CD4-positive, alpha-beta T cell treated with Interleukin-17A for 4 hours (primary cell): ENCODE measurements around the gene TOMM5.

Experiments
- DNase-seq: peaks from one replicate; pipeline ENCODE4 v3.0.0-alpha.2; 2020; ENCODE audit warnings: mixed read lengths

The TOMM5 gene

DNA sequence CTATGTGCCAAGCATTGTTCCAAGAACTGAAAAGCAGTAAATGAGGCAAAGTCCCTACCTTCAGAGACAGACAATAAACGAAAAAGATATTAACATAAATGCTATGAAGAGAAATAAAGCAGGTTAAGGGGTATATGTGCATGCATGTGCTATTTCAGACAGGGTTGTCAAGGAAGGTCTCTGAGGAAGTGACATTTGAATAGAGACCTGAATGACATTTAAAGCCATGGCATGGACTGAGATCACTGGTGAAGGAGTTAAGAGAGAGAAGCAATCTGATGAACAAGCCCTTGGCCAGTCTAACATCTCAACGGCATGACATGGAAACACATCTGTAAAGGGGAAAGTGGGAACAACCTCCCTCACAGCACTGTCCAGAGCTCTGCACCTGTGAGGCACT, 30.7 kb downstream of the TOMM5 start:
- DNase-seq = no peak

DNA sequence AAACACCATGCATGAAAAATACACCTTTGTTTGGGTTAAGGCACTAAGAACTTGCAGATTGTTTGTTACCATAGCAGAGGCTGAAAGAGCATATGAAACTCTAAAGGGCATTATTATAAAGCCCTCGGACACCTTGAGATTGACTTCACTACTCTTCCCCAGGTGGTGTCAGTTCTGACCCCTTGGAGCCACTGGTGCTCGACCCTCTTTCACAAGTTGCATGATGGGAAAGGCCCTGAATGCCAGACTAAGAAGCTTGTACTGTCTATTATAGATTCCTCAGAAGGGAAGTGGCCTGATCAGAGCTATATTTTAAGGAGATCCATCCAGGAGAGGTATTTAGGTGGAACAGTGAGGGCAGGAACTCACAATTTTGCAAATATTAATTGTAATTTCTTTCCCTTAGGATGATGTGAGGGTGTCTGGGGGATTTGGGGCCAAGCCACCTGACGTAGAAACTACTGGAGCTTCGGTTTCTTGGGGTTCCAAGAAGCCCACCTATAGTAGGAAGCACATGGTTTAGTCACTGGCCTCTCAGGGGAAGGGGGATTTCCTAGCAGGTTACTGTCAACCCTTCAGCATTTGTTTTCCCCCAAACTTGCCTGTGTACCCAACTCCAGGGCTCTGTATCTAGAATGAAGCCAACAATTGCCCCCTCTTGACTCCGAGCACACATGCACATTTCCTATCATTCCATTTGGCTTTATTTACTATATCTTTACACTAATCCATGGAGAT, 32.4 kb downstream of the TOMM5 start:
- DNase-seq = no peak

DNA sequence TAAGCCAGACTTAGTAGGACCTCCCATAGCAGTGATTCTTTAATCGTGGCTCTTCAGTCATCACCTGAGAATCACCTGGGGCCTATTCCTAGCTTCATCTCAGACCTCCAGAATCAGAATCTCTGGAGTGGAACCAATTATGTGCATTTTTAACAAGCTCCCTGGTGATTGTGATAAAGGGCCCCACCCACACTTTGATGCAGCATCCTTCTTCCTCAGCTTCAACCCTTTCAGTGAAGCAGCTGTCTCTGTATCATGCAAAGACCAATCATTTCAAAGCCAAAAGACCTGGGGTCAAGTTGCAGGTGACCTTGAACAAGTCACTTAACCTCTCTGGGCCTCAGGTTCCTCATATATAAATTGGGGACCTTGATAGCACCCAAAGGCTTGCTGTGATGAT, 33.3 kb downstream of the TOMM5 start:
- DNase-seq = no peak

DNA sequence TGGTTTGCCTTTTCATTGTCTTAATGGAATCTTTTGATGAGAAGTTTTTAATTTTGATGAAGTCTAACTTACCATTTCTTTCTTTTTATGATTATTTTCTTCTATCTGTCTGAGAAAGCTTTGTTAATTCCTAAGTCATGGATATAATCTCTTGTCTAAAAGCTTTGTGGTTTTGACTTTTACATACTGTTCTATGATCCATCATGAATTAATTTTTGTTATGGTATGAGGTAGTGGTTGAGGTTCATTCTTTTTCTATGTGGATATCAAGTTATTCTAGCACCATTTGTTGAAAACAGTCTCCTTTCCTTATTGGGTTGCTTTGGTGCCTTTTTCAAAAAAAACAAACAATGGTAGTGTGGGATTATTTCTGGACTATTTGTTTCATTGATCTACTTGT, 36.6 kb downstream of the TOMM5 start:
- DNase-seq = no peak

DNA sequence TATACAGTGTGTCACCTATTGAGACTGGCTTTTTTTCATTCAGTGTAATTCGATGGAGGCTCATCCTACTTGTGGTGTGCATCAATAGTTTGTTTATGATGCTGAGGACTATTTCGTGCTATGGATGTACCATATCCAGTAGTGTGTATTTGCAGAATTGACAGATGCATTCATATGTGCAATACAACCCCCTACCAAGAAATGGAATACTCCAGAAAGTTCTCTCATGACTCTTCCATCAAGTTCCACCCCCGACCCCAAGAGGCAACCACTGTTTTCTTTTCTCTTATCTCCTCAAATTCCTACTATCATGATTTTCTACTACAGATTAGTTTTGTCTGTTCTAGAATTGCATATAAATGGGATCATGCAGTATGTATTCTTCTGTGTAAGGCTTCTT, 38.1 kb downstream of the TOMM5 start:
- no peak for DNase-seq

DNA sequence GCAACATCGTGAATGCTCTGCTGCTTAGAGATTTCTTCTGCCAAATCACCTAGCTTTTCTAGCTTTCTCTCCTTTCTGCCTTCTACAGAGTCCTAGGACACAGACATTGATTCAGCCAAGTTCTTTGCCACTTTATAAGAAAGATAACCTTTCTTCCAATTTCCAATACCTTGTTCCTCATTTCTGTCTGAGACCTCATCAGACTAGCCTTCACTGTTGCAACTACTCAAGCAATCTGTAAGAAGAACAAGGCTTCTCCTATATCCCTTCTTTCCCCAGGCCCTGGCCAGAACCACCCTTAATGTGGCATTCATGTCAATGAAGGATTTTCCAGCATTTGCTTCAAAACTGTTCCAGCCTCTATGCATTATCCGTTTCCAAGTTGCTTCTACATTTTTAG, 40.5 kb downstream of the TOMM5 start:
- DNase-seq = no peak

DNA sequence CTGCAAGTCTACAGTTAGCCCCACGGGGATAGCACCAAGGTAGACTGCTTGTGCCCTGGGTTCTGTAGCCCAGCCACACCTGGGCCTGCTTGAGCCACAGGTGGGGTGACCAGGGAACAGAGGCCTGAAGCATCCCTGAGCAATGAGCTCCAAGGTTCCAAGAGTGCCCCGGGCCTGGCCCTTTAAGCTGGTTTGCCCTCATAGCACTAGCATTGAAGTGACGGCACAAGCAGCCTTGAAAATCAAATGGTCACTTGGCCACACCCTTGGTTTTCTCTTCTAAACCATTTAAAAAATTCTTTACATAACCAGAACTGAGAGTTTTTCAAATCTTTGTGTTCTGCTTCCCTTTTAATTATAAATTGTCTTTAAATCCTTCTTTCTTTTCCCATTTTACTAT, 40.9 kb downstream of the TOMM5 start:
- DNase-seq = no peak

DNA sequence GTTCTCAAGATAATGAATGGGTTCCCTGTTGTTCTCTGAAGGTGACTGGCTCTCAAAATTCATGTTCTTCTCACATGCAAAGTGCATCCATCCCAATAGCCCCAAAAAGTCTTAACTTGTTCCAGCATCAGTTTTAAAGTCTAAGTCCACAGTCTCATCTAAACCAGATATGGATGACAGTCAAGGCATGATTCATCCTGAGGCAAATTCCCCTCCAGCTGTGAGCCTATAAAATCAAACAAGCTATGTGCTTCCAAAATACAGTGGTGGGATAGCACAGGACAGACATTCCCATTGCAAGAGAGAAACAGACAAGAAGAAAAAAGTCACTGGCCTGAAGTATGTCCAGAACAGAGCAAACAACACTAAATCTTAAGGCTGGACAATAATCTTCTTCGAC, 41.6 kb downstream of the TOMM5 start:
- DNase-seq = no peak

DNA sequence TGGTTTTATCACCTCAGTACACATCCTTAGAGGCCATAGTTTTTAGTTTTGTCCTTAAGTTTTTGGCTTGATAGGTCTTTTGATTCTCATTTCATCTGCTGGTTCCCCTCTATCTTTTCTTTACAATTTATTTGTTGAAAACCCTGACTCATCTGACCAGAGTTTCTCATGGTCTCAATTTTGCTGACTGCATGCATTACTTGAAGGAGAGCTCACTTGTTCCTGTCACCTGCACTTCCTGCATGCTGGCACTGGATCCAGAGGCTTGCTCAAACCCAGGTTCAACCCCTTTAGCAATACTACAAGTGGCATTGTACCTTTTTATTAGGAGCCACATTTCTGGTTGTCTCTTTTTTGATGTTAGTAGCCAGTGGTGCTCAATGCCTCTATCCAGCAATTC, 42.9 kb downstream of the TOMM5 start:
- DNase-seq = no peak

DNA sequence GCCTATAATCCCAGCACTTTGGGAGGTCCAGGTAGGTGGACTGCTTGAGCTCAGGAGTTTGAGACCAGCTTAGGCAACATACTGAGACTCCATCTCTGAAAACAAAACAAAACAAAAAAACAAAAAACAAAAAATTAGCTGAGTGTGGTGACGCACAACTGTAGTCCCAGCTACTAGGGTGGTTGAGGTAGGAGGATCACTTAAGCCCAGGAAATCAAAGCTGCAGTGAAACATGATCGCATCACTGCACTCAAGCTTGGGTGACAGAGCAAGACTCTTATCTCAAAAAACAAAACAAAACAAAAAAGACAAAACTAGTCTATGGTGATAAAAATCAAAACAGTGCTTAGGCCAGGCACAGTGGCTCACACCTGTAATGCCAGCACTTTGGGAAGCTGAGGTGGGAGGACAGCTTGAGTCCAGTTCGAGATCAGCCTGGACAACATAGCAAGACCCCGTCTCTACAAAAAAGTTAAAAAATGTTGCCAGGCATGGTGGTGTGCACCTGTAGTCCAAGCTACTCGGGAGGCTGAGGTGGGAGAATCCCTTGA, 45.0 kb downstream of the TOMM5 start:
- DNase-seq = no peak

DNA sequence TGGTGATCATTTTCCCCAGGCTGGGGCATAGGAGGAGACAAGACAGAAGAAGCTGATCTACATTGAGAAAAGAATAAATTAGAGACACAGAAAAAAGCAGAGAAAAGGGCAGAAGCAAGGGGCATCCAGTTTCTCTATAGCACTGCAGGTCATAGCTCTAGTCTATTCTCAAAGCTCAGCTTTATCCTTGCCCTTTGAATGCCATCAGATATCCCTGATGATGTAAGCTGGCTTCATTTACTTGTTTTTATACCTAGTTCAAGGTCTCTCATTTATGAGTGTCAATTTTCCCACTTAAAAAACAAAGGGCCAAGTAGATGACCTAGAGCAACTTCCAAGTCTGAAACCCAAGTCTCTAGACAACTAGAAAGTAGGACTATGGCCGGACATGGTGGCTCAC, 48.9 kb downstream of the TOMM5 start:
- DNase-seq = no peak

DNA sequence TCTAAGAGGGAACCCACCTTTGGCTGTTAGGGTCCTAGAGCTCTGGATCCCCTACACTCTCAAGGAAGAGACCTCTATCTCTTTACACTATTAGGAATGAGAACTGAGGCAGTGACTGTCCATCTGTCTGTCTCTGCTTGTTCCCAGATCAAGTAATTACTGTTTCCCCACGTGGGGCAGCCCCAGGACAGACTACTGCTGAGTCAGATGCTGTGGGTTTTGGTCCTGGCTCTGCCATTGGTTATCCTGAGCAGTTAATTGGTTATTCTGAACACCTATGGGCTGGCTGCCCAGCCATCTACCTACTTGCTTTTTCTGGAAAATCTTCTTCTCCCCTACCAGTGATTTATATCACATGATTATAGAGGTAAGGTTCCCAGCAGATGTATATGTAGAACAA, 49.5 kb downstream of the TOMM5 start:
- no peak for DNase-seq

DNA sequence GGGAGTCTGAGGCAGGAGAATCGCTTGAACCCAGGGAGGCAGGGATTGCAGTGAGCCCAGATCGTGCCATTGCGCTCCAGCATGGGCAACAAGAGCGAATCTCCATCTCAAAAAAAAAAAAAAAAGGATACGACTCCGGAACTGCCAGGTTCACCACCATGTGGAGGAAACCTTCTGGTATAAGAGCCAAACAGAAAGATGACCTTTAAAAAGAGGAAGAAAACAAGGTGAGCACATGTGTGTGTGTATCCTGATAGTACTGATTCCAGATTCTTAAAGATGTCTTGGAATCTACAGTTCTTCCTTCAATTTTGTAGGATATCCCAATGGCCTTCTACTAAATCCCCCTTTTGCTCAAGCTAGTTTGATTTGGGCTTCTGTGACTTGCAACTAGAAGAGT, 49.9 kb downstream of the TOMM5 start:
- no peak for DNase-seq

DNA sequence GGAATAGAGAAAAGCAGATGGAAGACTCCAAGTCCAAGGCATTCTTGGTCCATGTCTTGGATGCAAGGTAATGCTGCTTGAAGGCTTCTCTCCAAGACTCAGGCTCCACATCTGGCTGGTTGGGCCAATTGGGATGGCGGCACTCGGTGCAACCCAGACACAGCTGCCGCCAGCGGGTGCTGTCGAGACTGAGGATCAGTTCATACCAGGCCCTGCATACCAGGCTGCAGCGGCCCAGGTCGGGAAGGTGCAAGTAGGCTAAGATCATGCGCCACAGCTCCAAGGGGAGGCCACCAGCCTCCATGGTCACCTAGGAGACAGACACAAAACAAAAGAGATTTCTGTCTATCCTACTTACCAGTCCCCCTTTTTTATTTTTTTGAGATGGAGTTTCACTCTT, 50.9 kb downstream of the TOMM5 start:
- DNase-seq = no peak

DNA sequence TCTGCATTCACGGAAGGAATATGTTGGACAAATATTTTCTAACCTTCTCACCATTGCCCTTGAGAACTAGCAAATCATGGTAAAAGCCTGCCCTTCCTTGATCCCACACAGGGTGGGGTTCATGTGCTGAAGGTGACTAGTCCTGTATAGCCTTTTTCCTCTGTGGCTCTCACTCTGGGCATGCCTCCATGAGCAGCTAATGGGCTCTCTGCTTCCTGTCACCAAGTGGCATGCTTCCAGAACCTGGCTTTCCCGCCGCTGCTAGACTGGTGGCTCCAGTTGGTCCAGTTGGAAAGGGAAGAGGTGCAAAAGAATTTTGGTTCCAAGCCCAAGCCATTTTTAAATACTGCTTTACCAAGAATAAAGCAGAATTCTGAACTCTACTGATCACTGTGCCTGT, 51.8 kb downstream of the TOMM5 start:
- DNase-seq = no peak

DNA sequence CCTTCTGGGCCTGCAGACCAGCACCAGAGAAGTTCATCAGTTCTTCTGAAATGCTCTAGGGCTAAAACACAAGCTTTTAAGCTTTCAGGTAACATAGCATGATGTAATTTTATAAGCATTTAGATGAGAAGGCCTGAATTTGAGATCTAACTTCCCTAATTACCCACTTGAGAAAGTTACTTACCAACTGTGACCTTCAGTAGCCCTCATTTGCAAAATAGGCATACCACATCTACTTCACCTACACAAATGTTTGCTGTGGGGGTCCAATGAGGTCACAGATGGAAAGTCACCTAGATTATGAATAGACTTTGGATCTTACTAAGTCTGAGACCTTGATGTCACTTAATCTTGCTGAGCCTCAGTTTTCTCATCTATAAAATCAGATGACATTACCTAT, 52.8 kb downstream of the TOMM5 start:
- no peak for DNase-seq
